ENCODE data around the gene GOLGA3.

DNA sequence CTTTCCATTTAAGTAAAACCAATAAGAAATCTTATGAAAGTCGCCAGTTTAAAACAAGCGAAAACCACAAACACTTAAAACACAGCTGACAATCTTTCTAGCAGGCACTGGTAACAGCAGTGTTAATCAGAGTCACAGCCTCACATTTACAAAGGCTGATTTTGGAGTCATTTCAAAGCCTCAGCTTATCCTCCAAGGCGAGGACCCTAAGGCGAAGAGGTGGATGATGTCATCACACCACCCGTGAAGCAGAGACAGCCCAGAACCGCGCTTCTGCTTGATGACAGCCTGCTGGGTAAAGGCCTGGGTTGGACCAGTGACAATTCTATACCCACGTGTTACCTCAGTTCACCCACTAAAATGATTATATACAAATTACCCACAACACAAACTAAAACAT is 10.1 kb downstream of the GOLGA3 start:
- TF ChIP-seq, protein P1, sequence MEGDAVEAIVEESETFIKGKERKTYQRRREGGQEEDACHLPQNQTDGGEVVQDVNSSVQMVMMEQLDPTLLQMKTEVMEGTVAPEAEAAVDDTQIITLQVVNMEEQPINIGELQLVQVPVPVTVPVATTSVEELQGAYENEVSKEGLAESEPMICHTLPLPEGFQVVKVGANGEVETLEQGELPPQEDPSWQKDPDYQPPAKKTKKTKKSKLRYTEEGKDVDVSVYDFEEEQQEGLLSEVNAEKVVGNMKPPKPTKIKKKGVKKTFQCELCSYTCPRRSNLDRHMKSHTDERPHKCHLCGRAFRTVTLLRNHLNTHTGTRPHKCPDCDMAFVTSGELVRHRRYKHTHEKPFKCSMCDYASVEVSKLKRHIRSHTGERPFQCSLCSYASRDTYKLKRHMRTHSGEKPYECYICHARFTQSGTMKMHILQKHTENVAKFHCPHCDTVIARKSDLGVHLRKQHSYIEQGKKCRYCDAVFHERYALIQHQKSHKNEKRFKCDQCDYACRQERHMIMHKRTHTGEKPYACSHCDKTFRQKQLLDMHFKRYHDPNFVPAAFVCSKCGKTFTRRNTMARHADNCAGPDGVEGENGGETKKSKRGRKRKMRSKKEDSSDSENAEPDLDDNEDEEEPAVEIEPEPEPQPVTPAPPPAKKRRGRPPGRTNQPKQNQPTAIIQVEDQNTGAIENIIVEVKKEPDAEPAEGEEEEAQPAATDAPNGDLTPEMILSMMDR (optimal IDR thresholded peaks at IDR 0.05 in 1 of 3, IDR thresholded peaks at IDR 0.05 in 1 of 3, conservative IDR thresholded peaks at IDR 0.05 in 1 of 3; ENCODE audit: extremely low read depth in 1 of 3, insufficient read depth in 2 of 3, low read length in 3 of 3), result no peak
- no peak for TF ChIP-seq EZH2 (IDR thresholded peaks at IDR 0.05; ENCODE audit: low read length)

All from keratinocyte (primary cell).